ENCODE data around the gene TXNDC16. TPM values are rescaled to one million over a fixed set of nuclear protein-coding genes. Genes with fewer than 3 reads are reported as not detected.

TXNDC16 gene
- total RNA-seq, 1 donor from 2014 or later = 22.8 TPM

- TF ChIP-seq CTCF (IDR thresholded peaks at IDR 0.05) = no peak
- no peak overlapping the region for H3K27ac Mint-ChIP-seq (ENCODE audit: unreplicated experiment)
- no peaks in the 10 kb centered on the region for H3K36me3 Mint-ChIP-seq (ENCODE audit: unreplicated experiment)
These were observed 153.2 kb downstream of the TXNDC16 start for GRCh38 chr14:52399104-52399503.

GRCh38 chr14:52397844-52398243 is 154.5 kb downstream of the TXNDC16 start:
- TF ChIP-seq CTCF (IDR thresholded peaks at IDR 0.05) = no peak

More at GRCh38 chr14:52399104-52399503, 153.2 kb downstream of the TXNDC16 start:
- no peak for DNase-seq (ENCODE audit: extremely low spot score, unreplicated experiment)
- H3K27me3 Mint-ChIP-seq (ENCODE audit: unreplicated experiment) = no peaks in the 10 kb centered on the region
- H3K4me1 Mint-ChIP-seq (ENCODE audit: unreplicated experiment) = peaks cover 30% of the 10 kb centered on the region
- no peaks in the 10 kb centered on the region for H3K9me3 Mint-ChIP-seq (ENCODE audit: unreplicated experiment)
- H3K4me3 Mint-ChIP-seq (ENCODE audit: unreplicated experiment) = no peak overlapping the region

GRCh38 chr14:52395728-52396127 is 156.6 kb downstream of the TXNDC16 start:
- Mint-ChIP-seq H3K9me3 (ENCODE audit: unreplicated experiment) (no peaks in the 10 kb centered on the region), H3K4me3 (ENCODE audit: unreplicated experiment) (no peak overlapping the region), H3K27me3 (ENCODE audit: unreplicated experiment) (no peaks in the 10 kb centered on the region), H3K27ac (ENCODE audit: unreplicated experiment) (no peak overlapping the region), H3K36me3 (ENCODE audit: unreplicated experiment) (no peaks in the 10 kb centered on the region), H3K4me1 (ENCODE audit: unreplicated experiment) (peaks cover 38% of the 10 kb centered on the region)
- no peak for DNase-seq (ENCODE audit: extremely low spot score, unreplicated experiment)
- TF ChIP-seq CTCF (IDR thresholded peaks at IDR 0.05) = no peak

More at GRCh38 chr14:52397844-52398243, 154.5 kb downstream of the TXNDC16 start:
- H3K27me3 Mint-ChIP-seq (ENCODE audit: unreplicated experiment) = no peaks in the 10 kb centered on the region
- H3K9me3 Mint-ChIP-seq (ENCODE audit: unreplicated experiment) = no peaks in the 10 kb centered on the region
- DNase-seq (ENCODE audit: extremely low spot score, unreplicated experiment) = no peak
- no peak overlapping the region for H3K27ac Mint-ChIP-seq (ENCODE audit: unreplicated experiment)
- H3K36me3 Mint-ChIP-seq (ENCODE audit: unreplicated experiment) = no peaks in the 10 kb centered on the region
- no peak overlapping the region for H3K4me3 Mint-ChIP-seq (ENCODE audit: unreplicated experiment)
- H3K4me1 Mint-ChIP-seq (ENCODE audit: unreplicated experiment) = peaks cover 30% of the 10 kb centered on the region

- no peak for TF ChIP-seq CTCF (IDR thresholded peaks at IDR 0.05)
- no peak for DNase-seq (ENCODE audit: extremely low spot score, unreplicated experiment)
- Mint-ChIP-seq H3K27ac (ENCODE audit: unreplicated experiment) (peak overlapping the region; percentile 75), H3K9me3 (ENCODE audit: unreplicated experiment) (no peaks in the 10 kb centered on the region), H3K4me3 (ENCODE audit: unreplicated experiment) (no peak overlapping the region), H3K27me3 (ENCODE audit: unreplicated experiment) (peaks cover 5% of the 10 kb centered on the region), H3K4me1 (ENCODE audit: unreplicated experiment) (peaks cover 21% of the 10 kb centered on the region), H3K36me3 (ENCODE audit: unreplicated experiment) (peaks cover under 1% of the 10 kb centered on the region)
These were observed 160.3 kb downstream of the TXNDC16 start for GRCh38 chr14:52391881-52392615.

Other genes with a start within 250 kb of the TXNDC16 start
- gene PTGER2, start 238.2 kb downstream of the TXNDC16 start, total RNA-seq = 2.1 and 2.4 TPM in 2 replicates
- gene GPR137C, start 331 bp upstream of the TXNDC16 start, total RNA-seq = 2.2 and 3.1 TPM in 2 replicates
- gene ERO1A, start 143.1 kb upstream of the TXNDC16 start, total RNA-seq = 38.5 and 38.9 TPM in 2 replicates
- 69.4 and 79.8 TPM in 2 replicates for gene PSMC6, start 154.7 kb upstream of the TXNDC16 start, total RNA-seq
- gene STYX, start 177.7 kb upstream of the TXNDC16 start, total RNA-seq = 14.5 and 16.8 TPM in 2 replicates
- gene GNPNAT1, start 239.1 kb upstream of the TXNDC16 start, total RNA-seq = 26.7 and 30.2 TPM in 2 replicates

Measured in osteocyte (in vitro differentiated cells).